Measurements from ENCODE around the gene STK40. TPM values are rescaled to one million over a fixed set of nuclear protein-coding genes. Genes with fewer than 3 reads are reported as not detected.

STK40 gene
- total RNA-seq, 1 experiment from 2014 or later: 12.5 TPM

GRCh38 chr1:36321119-36321951, 64.4 kb downstream of the STK40 start:
- DNase-seq (ENCODE audit: extremely low read depth, low read depth): no peak

GRCh38 chr1:36320767-36321118, 65.0 kb downstream of the STK40 start:
- DNase-seq (ENCODE audit: extremely low read depth, low read depth): no peak

GRCh38 chr1:36320291-36320761, 65.4 kb downstream of the STK40 start:
- no peak for DNase-seq (ENCODE audit: extremely low read depth, low read depth)

- no peak for DNase-seq (ENCODE audit: extremely low read depth, low read depth)
Measured at GRCh38 chr1:36309397-36309796, 76.3 kb downstream of the STK40 start.

- no peak for DNase-seq (ENCODE audit: extremely low read depth, low read depth)
Measured at GRCh38 chr1:36307601-36308330, 78.0 kb downstream of the STK40 start.

DNA sequence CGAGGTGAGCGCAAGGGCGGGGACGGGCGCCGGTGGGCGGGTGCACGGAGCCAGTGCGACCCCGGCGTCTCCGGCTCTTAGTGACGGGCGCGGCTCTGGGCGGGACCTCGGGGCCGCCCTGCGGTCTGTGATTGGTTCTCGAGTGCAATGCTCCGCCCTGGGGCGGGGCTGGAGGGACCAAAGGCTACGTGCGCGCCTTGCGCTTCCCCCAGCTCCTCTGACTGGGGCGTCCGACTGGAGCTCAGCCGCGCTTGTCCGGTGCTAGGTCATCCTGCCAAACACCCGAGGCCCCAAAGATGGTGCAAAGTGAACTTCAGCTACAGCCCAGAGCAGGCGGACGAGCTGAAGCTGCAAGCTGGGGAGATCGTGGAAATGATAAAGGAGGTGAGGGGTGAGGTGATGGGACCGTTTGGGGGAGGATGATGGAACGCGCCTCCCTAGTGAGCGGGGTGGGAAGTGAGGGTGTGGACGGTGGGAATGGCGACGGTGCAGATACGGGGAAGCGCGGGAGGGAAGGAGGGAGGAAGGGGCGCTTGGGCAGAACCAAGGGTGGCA, 78.7 kb downstream of the STK40 start:
- no peak for DNase-seq (ENCODE audit: extremely low read depth, low read depth)

DNA sequence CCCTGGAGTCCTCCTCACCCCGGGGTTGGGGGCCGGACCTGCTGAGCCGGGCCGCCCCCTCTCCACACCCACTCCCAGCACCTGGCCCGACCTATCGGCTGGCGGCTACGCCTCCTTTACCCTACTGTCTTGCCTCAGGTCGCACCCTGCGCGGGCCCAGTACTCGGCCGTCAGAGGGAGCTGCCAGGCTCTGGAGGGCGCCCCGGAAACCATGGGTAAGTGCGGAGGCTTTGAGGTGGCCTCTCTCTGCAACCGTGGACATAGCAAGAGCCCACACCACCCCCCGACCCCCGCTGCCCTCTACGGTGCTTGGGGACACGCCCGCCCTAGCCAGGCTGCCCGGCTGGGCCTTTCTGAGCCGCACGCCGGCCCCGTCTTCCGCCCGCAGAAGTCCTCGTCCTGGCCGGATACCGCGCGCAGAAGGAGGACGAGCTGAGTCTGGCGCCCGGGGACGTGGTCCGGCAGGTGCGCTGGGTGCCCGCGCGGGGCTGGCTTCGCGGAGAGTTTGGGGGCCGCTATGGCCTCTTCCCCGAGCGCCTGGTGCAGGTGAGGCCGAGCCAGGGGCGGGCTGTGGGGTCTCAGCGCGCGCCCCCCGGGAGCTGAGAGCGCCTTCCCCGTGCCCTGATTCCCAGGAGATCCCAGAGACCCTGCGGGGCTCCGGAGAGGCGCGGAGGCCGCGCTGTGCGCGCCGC, 79.4 kb downstream of the STK40 start, which contains the start of gene SH3D21:
Gene SH3D21 (plus strand): TSS at position 159 of the 692 bp plus-strand sequence. CDS start 53 bp downstream, at position 212.
- no peak for DNase-seq (ENCODE audit: extremely low read depth, low read depth)

- DNase-seq (ENCODE audit: extremely low read depth, low read depth): no peak
Measured at GRCh38 chr1:36305915-36306209, 79.9 kb downstream of the STK40 start.

- no peak for DNase-seq (ENCODE audit: extremely low read depth, low read depth)
Measured at GRCh38 chr1:36304970-36305914, 80.5 kb downstream of the STK40 start.

DNA sequence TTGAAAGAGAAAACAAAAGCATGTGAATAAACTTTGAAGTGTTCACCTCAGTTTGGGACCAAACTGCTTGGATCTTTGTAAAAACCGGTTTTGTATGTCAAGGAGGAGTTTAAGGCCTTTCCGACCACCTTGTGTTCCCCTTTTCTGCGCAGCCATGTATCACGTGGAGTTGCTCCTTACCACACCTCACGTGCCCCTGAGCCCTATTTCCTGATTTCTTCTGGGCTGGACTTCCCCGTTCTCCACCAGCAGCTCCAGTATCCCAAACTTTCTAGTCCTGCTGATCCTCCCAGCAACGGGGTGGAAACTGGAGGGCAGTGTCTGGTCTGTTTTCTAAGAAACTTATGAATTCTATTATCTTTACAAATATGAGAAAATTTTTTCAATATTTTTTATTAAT, 81.2 kb downstream of the STK40 start:
- no peak for DNase-seq (ENCODE audit: extremely low read depth, low read depth)

- DNase-seq (ENCODE audit: extremely low read depth, low read depth): no peak
Measured at GRCh38 chr1:36303650-36304360, 81.9 kb downstream of the STK40 start.

- DNase-seq (ENCODE audit: extremely low read depth, low read depth): no peak
Measured at GRCh38 chr1:36303244-36303643, 82.5 kb downstream of the STK40 start.

DNA sequence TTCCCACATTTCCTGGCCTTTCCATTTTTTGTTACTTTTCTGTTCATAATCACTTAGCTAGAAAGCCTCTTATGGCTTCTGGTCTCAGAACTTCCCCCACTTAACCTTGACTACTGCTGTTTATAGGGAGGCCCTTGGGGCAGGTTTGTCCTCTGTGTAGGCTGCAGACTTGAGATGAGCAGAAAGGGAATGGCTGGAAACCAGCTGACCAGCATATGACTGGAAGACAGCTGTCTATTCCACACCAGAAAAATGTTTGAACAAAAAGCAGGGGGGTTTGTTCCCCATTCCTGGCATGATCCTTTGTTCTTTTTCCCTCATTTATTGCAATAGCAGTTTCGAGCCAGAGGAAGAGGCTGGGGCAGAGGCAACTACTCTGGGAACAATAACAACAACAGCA, 84.5 kb downstream of the STK40 start:
- DNase-seq (ENCODE audit: extremely low read depth, low read depth): no peak

DNA sequence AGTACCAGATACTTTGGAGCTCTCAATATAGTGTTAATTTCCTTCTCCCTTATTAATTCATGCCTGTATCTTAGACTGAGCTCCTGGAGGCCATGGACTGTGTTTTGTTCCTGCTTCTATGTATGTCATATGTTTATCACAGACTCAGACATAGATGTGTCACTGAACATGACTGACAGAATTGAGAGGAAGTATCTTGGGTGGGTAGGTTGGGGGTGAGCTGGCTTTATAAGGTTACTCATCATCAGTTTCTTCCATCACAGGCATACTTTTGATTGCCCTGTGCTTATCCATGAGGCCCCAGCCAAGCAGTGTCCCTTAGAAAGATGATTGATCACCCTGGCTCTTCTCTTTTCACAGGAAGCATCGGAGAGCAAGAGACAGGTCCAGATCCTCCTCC, 85.2 kb downstream of the STK40 start:
- no peak for DNase-seq (ENCODE audit: extremely low read depth, low read depth)

- no peak for DNase-seq (ENCODE audit: extremely low read depth, low read depth)
Measured at GRCh38 chr1:36298640-36299039, 87.1 kb downstream of the STK40 start.

DNA sequence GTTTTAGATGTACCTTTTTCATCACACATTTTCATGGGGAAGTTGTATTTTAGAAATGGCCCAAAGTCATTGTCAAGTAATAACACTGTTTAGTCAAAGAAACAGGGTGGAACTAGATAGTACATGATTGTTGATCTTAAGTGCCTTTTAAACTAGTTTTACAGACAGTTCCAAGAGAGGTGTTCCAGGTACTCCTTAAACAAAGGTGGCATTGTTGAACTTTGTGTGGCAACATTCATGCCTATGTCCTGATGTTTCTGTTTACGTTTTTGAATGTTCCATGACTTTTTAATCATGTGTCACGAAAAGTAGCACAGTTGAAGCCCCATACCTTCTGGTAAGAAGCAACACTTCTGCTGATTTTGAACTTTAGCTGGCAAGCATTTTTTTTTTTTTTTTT, 88.7 kb downstream of the STK40 start:
- no peak for DNase-seq (ENCODE audit: extremely low read depth, low read depth)

- no peak for DNase-seq (ENCODE audit: extremely low read depth, low read depth)
Measured at GRCh38 chr1:36295390-36295789, 90.3 kb downstream of the STK40 start.

All from NCI-H460 (cell line).